HG02588 (cell line): ENCODE measurements around the gene FIGN.

ENCODE experiments used
- ATAC-seq: cut with Tn5 transposase; IDR thresholded peaks from one replicate; pipeline ENCODE4 v1.9.1; 2021; ENCODE audit warnings: mild to moderate bottlenecking, moderate library complexity; ENCODE audit not compliant: unreplicated experiment

FIGN gene

DNA sequence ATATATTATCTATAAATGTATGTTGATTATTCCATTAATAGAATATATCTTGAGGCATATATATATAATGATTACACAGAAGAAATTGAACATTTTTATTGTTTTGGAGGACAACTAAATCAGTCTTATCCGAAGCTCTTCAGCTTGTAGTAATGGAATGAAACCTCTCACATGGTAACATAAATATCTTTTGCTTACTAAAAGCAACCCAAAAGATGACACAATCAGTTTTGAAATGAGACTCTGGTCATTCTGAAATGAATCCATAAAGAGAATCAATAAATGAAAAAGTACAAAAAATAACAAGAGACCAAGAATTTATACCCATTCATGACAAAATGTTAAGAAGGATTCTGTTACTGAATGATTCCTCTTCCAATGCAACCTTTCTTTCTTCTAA lies 110.2 kb downstream of the FIGN start:
- no peak for ATAC-seq

DNA sequence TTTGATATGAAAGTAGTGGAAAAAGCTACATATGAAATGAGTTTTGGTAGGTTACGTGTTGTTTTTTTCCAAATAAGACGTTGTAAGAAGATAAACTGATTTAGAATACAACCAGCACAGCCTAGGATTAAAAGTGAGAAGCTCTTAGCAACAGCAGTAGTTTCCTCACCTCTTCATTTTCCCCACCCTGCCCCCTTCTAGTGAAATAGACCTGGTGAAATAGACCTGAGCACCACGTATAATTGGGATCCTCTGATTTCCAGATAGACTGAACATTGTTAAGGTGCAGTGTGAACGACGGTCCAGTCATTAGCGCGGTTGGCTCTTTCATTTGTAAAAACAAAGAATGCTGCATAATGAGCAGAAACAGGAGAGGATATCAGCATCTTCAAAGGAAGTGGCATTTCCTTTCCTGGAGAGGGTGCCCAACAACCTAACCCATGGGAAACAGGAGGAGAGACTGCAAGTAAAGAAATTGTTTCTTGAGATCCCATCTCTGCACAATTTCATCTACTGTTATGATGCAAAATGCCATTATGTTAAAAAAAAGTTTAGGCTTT lies 114.3 kb downstream of the FIGN start:
- no peak for ATAC-seq

- no peak for ATAC-seq
Observed at GRCh38 chr2:163617517-163617916, 118.3 kb downstream of the FIGN start.

- ATAC-seq = no peak
Observed at GRCh38 chr2:163613266-163613731, 122.5 kb downstream of the FIGN start.

DNA sequence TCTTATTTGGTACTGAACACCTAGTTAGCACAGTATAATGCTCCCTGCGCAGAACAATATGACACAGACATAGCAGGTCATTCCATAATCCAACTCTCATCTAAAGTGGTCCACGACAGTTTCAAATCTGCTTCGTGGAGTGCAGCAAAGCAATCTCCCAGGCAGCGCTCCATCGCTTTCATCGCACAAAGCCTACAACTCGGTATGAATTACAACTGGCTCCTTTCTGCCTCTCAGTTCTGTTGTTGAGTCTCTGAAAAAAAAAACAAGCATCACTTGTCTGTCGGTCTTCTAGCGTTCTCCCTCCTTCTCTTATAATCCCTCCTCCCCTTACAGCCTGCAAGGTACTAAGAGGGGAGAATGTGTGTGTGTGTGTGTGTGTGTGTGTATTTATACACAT lies 123.5 kb downstream of the FIGN start:
- no peak for ATAC-seq

GRCh38 chr2:163611557-163611906 lies 124.3 kb downstream of the FIGN start:
- no peak for ATAC-seq

- no peak for ATAC-seq
Observed at GRCh38 chr2:163610817-163611556, 124.8 kb downstream of the FIGN start.

- ATAC-seq = no peak
Observed at GRCh38 chr2:163607630-163608029, 128.2 kb downstream of the FIGN start.

GRCh38 chr2:163606878-163607277 lies 128.9 kb downstream of the FIGN start:
- ATAC-seq = no peak

DNA sequence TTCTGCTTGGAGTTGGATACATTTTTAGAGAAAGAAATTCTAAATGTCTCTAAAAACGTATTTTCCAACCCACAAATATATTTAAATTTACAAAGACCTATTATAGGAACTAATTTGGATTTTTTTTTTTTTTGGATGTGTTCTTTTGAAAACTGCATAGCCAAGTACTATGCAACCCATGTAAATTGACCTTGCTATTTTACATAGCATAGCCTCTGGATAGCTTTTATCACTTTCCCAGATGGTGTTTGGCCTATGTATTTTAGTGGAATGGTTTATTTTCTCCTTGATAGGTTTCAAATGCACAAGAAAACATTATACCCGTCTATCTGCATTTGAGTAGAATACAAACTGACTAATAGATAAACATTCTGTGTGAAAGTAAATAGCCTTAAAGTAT lies 130.0 kb downstream of the FIGN start:
- no peak for ATAC-seq

- no peak for ATAC-seq
Observed at GRCh38 chr2:163604941-163605555, 130.8 kb downstream of the FIGN start.

GRCh38 chr2:163602196-163602595 lies 133.6 kb downstream of the FIGN start:
- ATAC-seq = no peak

GRCh38 chr2:163601377-163601776 lies 134.4 kb downstream of the FIGN start:
- ATAC-seq = no peak

- ATAC-seq = no peak
Observed at GRCh38 chr2:163600801-163601200, 135.0 kb downstream of the FIGN start.

DNA sequence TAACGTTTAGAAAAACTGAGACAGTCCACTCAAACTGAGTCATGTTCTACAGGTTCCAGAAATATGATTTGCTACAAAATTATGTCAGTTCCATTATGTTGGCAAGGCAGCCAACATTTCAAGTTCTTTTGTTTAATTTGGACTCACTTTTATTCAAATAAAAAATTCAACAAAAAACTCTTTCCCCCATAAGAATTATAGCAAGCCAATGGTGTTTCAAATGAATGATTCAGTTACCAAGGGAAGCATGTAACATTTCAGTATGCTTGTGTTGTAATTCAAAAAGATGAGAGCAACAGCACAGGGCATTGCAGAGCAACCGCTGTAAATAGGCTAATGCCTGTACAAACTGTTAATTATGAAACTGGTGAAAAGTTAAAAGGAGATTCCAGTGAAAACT lies 140.8 kb downstream of the FIGN start:
- ATAC-seq = no peak

GRCh38 chr2:163594497-163594896 lies 141.3 kb downstream of the FIGN start:
- ATAC-seq = no peak

- no peak for ATAC-seq
Observed at GRCh38 chr2:163593982-163594381, 141.8 kb downstream of the FIGN start.

- ATAC-seq = no peak
Observed at GRCh38 chr2:163592954-163593622, 142.7 kb downstream of the FIGN start.

GRCh38 chr2:163591461-163591860 lies 144.3 kb downstream of the FIGN start:
- no peak for ATAC-seq

DNA sequence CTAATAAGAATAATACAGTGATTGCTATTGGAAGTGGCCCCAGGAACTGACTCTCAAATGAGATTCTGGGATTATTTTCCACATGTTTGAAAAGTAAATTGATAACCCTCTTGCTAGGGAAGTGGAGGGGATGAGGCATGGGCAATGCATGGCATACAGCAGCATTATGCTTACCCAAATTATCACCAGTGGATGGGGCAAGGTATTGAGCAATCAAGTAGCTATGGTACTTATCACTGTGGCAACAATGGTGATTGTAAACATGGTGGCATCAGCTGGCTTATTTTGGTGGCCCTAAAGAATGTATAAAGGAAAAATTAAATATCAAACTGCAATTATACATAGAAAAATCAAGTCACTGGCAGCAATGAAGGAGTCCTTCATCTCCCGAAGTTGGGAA lies 155.1 kb downstream of the FIGN start:
- no peak for ATAC-seq

DNA sequence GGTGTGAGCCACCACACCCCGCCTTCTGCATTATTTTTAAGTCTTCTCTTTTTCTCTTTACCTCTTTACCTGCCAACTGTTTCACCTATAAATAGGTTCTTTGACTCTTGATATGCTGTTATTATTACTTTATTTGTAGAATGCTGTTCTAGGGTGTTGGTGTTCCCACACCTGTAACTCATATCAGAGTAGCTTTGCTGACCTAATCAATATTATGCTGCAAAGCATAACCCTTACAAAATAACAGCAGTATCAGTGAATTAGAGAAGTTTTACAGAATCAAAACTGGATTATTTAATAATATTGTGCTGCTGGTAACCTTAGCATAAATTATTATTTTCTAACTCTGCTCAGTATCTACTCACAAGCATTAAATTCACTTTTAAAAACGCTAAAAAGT lies 161.5 kb downstream of the FIGN start:
- ATAC-seq = no peak

DNA sequence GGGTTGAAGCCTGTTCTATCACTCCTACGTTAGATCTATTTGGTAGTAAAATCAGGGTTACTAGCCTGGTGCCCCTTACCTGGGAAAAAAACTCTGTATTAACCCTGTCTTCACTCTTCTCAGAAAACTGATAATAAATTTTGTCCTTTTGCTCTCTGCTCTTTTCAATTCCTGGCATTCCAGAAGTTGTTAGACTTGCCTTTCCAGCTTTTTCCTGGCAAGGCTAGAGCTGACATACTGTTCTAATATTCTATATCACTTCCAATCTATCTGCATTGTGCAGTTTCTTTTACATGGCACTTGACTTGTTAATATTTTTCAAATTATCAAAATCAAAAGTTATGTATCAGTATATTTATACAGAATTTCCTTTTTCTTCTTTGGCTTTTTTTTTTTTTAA lies 162.2 kb downstream of the FIGN start:
- ATAC-seq = no peak
